Suprapubic skin (tissue), 4 donors: ENCODE data around the gene APH1B.

Experiments used
- EP300 ChIP-seq: sonication (generic); formaldehyde crosslinking; IDR thresholded peaks from one replicate; pipeline ENCODE4 v1.6.1; 2017; ENCODE audit warnings: antibody characterized with exemption
- POLR2A ChIP-seq, 2 donors: fragments of 450-650 bp; IDR thresholded peaks; one replicate each; pipeline ENCODE4 v1.6.1; 2017; ENCODE audit warnings: antibody characterized with exemption in 2 of 2, mild to moderate bottlenecking in 2 of 2, moderate library complexity in 2 of 2
- POLR2AphosphoS5 ChIP-seq, 3 donors: sonication (generic); formaldehyde crosslinking; IDR thresholded peaks; one replicate each; pipeline ENCODE4 v1.6.1; 2017; ENCODE audit warnings: antibody characterized with exemption in 3 of 3
- TF ChIP-seq, protein P1 (sequence below), 2 donors: fragments of 200-600 bp in 1 of 2; fragments of 450-650 bp in 1 of 2; sonication (generic) in 1 of 2; IDR thresholded peaks; one replicate each; pipeline ENCODE4 v1.5.1; 2016 to 2019; ENCODE audit warnings: antibody characterized with exemption in 2 of 2, mild to moderate bottlenecking in 1 of 2, moderate library complexity in 1 of 2

DNA sequence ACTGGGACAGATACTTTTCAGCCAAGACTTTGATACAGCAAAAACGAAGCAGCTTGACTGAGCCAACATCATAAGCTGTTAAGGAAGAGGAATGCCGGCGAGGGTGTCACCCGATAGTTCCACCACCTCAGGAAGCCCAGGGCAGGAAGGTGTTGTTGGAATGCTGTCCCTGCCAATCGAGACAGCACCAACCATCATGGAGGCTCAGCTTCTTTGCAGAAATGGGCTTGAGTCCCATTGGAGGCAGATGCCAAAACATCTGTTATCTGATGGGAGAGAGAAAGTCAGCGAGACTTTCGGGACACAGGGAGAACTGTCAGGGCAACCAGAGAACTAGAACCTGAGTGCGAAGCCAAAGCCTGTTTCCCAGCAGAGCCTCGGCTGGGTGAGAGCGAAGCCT lies 53.5 kb downstream of the APH1B start:
- TF ChIP-seq, protein P1, sequence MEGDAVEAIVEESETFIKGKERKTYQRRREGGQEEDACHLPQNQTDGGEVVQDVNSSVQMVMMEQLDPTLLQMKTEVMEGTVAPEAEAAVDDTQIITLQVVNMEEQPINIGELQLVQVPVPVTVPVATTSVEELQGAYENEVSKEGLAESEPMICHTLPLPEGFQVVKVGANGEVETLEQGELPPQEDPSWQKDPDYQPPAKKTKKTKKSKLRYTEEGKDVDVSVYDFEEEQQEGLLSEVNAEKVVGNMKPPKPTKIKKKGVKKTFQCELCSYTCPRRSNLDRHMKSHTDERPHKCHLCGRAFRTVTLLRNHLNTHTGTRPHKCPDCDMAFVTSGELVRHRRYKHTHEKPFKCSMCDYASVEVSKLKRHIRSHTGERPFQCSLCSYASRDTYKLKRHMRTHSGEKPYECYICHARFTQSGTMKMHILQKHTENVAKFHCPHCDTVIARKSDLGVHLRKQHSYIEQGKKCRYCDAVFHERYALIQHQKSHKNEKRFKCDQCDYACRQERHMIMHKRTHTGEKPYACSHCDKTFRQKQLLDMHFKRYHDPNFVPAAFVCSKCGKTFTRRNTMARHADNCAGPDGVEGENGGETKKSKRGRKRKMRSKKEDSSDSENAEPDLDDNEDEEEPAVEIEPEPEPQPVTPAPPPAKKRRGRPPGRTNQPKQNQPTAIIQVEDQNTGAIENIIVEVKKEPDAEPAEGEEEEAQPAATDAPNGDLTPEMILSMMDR (IDR thresholded peaks at IDR 0.05): no peak
- TF ChIP-seq EP300 (no peak), POLR2AphosphoS5 (IDR thresholded peaks at IDR 0.05) (no peak), POLR2A (IDR thresholded peaks at IDR 0.05) (no peak)
